ENCODE measurements around the gene BOD1L1.

DNA sequence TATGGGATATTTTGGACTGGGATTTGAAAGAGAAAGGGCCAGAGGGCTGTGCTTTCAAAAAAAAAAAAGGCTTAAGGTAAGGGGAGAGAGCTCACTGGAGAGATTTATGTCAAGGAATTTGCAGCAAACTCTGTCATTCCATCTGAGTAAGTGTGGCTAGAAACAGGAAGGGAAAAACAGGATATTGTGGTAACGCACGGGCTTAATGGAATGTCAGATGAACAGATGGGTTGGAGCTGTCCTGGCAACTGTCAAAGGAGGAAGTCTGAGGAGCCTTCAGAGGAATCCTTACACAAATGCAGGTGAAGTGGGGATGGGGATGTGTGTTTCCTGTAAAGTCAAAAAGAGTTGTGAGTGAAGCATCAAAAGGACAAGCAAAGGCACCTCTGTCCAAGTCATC is 68.1 kb downstream of the BOD1L1 start:
- TF ChIP-seq TAF1 (IDR thresholded peaks at IDR 0.05; ENCODE audit: low read depth) (no peak), CEBPB (IDR thresholded peaks at IDR 0.05) (no peak), RAD21 (IDR thresholded peaks at IDR 0.05; ENCODE audit: low read depth) (no peak), YY1 (IDR thresholded peaks at IDR 0.05; ENCODE audit: low read depth) (no peak)
- TF ChIP-seq, protein P1, sequence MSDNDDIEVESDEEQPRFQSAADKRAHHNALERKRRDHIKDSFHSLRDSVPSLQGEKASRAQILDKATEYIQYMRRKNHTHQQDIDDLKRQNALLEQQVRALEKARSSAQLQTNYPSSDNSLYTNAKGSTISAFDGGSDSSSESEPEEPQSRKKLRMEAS (IDR thresholded peaks at IDR 0.05) = no peak
